SIG-M5 treated with dmso at 0.1 percent for 504 hours (cell line): ENCODE results near the gene BLMH.

ENCODE experiments used
- DNase-seq: peaks from one replicate; lab custom pipeline; 2025; ENCODE audit not compliant: unreplicated experiment; lab: John Stamatoyannopoulos, UW

Gene BLMH

DNA sequence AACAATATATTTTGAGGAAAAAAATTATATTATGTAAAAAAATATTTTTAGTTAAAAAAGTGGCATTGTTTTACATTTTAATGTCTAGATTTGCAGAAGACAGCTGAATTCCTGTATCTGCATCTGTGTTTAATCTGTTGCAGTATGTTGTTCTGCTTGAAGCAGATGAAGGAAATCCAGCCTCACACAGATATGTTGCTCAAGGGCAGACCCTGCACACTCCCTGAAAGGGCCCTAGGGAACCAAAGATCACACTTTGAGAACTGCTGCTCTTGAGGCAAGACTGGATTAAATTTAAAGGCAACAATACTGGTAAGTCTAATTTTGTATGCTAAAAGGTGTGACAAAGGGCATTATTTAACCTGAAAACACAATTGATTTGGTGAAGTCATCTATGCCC lies 39.8 kb downstream of the BLMH start:
- no peak for DNase-seq

DNA sequence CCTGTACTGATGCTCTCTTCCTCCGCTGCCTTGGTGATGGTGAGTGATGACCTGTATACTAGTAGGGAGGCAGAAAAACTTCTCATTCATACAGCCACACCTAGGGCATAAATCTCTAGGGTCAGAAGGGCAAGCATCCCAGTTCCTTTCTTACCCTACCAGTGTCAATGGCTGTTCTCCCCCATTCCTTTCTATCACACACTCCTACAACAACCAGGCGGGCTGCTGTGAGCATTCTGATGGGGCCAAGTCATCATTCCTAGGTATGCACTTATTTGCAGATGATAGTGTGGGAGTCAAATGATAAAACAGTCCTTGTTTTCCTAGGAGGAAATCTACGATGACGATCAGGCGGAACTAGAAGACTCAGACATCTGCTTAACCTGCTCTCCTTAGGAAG lies 42.3 kb downstream of the BLMH start:
- DNase-seq, result no peak

DNA sequence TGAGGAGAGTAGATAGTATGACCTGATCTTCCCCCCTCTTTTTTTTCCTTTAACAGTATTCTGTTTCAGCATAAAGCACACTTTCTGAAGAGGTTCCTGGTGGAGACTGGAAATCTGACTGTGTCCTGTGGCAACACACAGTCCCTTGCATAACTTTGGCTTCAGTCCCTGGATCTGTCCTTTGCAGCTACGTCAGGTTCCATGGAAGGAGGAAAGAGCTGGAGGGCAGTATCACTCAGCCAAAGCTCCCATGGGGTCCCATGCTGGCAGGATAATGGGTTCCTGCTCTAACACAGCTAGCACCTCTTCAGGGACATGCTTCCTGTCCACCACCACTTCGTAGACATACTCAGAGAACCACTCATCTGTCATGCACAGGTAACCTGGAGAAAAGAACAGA lies 43.0 kb downstream of the BLMH start:
- no peak for DNase-seq

DNA sequence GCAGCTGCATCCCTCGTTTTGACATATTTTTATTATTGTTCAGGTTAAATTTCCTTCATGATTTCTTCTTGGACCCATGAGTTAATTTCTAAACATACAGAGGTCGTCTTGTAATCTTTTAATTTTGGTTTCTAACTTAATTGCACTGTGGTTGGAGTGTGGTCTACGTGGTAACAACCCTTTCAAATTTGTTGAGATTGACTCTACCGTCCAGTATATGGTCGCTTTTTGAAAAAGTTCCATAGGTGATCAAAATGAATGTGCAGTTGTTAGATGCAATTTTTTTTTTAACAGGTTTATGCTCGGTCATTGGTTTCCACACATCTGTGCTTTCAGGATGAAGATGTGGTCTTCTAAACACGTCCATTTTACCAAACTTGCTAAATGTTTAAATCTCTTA lies 45.3 kb downstream of the BLMH start:
- DNase-seq, result no peak

DNA sequence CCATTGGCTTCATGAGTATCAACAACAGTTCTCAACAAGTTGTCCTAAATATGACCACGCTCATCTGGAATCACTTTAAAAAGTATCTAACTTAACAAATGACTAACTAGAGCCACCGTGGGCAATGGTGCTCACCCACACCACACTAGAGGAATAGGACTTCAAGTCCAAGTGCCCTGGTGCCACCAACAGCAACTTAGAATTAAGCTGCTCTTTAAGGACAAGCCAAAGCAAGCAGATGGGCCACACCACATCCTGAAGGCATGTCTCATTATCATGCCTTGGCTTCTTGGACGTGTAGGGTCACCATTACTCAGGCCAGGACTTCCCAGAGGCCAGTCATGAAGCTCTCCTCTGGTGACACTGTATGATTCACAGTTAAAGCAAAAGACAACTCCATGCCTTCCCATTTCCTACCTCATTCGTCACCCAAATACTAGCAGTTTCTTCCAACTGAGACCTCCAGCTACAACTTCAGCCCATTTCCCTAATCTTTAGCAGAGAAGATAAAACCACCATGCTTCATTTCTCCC lies 46.8 kb downstream of the BLMH start:
- DNase-seq, result no peak

DNA sequence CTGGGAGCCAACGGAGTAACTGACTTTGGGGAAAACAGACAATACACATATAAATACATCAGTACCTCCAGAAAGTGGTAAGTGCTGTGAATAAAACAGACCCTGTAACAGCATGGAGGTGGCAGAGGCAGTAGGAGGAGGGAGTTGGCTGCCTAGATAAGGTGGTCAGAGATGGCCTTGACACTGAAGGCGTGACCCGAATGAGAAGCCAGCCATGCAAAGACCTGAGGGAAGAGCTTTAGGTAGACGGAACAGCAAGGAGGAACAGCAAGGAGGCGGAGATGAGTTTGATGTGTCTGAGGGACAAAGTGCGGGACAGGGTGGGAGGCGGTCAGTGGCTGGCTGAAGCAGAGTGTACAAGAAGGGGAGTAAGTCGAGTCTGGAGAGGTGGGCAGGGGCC lies 48.2 kb downstream of the BLMH start:
- DNase-seq, result no peak

DNA sequence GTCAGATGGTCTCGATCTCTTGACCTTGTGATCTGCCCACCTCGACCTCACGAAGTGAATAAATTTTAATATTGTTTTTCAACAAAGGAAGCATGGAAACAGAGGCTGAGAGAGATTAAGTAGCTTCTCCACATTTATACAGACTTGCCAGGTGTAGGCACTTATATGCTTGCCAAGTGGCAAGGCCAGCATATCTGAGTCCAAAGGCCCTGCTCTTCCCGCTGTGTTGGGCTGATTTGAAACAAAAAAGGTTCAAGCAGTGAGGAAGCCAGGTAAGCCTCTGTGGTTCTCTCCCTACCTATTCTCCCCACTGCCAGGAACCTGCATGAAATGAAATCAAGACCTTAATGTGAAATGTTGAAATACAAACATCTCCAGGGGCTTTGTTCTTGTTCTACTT lies 48.7 kb downstream of the BLMH start:
- no peak for DNase-seq

DNA sequence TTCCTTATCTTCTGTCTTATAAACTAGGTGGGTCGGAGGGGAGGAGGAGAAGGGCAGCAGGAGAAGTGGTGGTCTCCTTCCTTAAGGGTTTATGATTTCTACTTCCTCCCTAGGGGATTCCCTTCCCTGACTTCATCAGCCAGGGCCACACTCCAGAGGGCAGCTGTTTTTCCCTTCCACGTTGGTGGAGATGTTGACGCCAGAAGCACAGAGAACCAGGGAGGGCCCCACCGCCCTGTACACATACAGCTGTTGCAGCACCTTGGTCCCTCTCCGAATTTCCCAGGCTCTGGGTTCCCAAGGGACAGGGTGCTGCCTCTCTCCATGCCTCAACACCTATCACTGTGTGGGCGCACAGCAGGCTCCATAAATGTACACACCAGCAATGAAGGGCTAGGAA lies 50.7 kb downstream of the BLMH start:
- no peak for DNase-seq

DNA sequence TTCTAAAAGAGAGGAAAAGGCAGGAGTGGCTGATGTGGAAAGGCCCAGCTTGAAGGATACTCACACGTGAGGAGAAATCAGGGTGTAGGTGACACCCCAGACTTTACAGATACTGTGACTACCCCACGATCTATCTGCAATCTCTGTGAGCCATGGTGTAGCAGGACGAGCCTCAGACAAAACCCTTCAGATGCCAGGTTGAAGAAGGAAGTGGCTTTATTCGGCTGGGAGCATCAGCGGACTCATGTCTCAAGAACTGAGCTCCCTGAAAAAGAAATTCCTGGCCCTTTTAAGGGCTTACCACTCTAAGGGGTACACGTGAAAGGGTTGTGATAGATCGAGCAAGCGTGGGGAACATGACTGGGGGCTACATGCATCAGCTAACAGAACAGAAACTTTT lies 51.6 kb downstream of the BLMH start:
- no peak for DNase-seq

DNA sequence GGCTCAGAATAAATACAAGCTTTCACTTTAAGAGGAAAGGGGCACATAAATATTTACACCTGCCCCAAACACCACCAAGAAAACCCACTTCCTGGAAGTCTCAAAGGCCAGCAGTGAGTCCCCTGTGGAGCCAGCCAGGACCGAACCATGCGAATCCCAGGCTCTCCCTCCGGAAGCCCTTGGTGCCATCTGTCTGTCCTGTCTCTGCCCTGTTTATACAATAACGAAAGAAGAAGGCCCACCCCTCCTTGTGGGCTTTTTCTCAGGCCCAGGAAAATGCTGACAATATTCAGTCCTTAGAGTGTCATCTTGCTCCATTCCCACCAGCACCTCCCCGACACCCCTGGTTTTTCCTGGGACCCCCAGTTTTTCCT lies 52.7 kb downstream of the BLMH start:
- no peak for DNase-seq

DNA sequence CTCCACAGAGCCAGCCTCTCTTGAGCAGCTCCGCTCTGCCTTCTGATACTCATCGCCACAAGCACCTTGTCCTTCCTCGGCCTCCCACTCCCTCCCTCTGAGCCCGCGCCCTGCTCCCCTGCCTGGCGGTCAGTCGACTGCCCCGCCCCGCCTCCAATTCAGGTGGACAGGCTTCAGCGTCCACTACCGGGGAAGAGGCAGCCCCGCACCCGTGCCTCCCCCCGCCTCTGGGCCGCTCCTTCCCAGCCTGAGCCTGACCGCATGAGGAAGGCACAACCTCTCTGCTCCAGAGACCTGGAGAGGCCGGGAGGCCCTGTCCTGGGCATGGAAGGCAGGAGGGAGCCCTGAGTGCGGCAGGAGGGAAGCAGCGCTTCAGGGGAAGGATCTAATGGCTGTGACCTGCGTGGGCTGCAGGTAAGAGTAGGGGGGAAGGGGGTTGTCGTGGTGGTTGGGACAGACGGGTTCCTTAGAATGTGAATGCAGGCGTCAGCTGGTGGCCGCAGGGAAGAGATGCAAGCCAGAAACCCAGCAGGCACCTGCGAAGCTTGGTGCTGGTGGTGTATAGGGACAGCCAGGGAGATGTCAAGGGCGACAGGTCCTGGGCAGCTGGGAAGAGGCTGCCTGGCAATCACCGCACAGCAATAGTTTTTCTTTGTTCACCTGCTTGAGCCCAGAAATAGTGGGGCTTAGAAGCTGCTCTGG lies 53.2 kb downstream of the BLMH start:
- no peak for DNase-seq

DNA sequence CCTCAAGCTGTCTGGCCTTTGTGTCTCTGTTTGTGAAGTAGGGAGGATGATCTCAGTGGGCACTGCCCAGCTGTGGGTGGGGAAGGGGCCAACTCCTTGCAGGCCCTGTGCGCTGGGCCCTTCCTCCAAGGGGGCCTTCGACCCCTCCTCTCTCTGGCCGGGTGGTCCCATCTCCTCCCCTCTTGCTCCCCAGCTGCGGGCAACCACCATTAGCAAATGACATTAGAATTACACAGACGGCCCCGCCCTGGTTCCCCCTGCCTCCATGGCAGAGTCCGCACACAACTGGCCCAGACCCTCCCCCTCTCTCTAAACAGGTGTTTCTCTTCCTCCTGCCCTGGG lies 53.8 kb downstream of the BLMH start:
- no peak for DNase-seq

DNA sequence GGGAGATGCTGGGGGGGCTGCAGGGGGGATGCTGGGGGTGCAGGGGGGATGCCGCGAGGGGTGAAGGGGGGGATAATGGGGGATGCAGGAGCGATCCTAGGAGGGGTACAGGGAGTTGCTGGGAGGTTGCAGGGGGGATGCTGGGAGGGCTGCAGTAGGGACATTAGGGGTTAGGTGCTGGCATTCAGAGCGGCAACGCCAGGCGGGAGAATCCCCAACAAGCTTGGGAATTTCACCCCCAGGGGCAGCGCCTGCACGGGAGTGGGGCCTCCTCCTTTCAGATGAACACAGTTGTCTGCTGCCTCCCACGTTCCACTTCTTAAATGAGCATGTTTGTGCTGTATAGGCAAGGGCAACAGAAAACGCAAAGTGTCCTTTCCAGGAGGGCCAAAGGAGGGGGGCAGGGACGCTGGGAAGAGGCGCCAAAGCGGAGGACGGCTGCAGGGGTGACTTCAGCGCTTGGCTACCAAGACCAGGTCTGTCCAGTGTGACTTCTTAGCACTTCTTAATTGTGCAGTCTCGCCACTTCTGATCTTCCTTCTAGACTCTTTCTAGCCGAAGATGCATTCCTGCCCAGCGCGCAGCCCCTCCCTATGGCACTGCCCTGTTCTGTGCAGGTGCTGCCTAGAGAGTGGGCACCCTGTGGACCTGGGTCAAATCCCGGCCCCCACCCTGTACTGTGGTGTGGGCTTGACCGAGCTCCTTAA lies 54.3 kb downstream of the BLMH start:
- no peak for DNase-seq

DNA sequence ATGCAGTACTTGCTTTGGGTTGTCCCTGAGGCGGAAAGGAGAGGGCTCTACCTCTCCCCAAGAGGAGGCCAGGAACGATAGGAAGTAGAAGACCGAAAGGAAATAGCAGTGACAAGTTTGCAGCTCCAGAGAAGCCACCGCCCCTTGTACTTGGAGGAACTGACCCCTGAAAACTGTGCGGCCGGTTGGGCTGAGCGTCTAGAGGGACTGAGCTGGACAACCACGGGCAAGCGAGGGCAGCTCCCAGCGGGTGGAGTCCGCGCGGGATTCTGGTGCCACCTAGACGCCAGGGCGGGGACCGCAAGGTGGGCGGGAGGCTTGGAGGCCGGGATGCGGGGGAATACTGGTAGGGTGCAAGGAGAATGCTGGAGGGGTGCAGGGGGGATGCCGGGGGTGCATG lies 55.0 kb downstream of the BLMH start:
- DNase-seq, result no peak

DNA sequence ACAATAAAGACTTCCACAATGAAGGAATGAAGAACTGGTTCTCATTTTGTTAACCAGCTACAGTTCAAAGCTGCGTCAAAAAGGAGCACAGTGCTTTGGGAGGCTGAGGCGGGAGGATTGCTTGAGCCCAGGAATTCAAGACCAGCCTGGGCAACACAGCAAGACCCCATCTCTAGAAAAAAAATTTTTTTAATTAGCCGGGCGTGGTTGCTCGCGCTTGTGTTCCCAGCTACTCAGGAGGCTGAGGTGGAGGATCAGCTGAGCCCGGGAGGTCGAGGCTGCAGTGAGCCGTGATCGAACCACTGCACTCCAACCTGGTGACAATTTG lies 55.5 kb downstream of the BLMH start:
- no peak for DNase-seq

DNA sequence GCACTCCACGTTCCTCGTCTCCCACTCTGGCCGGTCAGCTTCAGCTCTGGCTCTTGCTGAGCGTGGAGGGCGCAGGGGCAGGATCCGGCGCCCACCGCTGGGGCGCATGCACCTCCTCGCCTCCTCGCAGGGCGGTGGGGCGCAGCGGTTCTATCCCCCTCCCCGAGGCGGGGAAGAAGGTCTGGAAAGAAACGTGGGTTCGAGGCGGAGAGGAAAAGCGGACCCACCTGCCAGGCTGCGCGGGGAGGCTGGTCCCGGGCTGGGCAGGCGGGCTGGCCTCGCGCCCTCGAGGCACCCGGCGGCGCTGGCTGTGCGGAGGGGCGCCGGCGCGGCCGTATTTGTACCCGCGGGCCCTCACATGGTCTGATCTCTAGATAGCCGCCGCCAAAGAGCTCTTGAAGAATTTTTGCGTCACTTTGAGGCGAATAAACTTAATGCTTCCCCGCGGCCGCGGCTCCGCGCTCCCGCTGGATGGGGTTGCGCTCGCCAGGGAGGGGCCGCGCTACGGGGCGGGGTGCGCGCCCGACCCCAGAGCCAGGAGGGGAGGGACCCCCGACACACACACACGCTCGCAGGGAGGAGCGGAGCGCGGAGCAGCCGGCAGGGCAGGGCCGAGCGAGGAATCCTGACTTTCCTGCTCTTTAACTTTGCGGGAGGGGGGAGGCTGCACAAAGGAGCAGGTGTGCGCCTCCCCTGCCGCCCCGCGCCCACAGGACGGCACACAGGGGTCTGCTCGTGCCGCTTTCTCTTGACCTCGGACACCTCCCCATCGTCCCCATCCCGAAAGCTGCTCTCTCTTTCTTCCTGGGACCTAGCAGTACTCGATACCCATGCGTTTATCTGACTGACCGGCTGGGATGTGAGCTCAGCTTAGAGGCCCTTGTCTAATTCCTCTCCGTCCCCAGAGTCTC lies 56.1 kb downstream of the BLMH start, which contains the start of gene SLC6A4:
Gene SLC6A4, minus strand, starts transcription at position 312 of the 911 bp plus-strand sequence. CDS start 13,739 bp downstream, outside the sequence.
- DNase-seq, result no peak

DNA sequence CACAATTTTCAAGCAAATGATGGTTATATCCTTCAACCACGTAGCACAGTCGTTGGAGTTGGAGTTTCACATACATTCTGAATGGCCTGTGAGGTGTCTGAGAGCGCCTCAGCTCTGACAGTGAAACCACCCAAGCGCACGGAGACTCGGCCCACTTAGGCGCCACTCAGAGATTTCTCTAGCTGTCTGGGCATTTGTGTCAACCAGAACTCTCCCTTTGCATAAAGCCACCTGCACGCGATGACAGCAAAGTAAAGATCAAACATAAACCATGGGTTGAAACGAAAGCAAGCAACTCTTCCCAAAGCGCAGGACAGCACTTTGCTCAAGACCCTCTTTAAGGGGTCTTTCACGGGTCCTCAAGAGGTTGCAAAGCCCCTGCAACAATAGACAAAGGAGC lies 56.8 kb downstream of the BLMH start:
- DNase-seq, result no peak

DNA sequence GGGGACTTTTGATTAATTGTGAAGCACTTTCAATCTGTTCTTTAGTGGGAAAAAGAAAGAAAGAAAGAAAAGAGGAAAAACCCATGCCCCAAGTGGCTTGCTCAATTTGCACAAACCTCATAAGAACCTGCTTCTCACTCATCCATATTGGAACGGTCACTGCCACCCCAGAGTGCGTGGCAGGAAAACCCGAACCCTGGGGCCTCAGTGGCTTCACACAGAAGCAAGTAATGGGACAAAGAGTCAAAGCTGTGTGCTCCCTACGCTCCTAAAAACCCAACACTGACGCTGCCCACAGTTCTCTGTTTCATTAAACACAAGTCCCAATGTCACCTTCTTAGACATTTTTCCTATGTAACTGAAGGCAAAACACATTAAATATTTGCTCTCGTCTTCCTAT lies 57.4 kb downstream of the BLMH start:
- DNase-seq, result no peak

DNA sequence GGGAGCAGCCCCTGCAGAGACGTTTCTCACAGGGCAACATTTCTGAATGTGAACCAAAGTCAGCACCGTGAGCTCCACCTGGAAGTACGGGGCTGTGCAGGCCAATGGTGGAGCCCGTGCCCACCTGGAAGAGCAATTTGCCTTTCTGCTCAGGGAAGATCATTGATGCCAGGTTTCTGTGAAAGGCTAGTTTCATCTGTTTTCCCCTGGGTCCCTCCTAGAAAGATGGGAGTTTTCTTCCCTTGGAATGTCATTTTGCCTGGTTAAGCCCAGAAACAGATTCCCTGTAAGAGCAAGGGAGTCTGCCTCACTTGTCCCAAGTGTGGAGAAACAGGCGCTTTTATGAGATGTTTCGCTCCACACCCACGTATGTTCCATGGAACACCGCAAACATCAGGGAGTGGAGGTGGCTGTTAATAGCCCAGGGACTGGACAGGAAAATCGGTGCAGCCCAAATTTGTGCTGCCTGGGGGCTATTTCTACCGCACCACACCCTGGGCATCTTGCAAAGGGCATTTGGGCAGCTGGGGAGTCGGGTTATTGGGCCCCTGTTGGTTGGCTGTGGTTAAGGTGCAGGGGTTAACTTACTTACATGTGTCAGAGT lies 58.8 kb downstream of the BLMH start:
- no peak for DNase-seq

DNA sequence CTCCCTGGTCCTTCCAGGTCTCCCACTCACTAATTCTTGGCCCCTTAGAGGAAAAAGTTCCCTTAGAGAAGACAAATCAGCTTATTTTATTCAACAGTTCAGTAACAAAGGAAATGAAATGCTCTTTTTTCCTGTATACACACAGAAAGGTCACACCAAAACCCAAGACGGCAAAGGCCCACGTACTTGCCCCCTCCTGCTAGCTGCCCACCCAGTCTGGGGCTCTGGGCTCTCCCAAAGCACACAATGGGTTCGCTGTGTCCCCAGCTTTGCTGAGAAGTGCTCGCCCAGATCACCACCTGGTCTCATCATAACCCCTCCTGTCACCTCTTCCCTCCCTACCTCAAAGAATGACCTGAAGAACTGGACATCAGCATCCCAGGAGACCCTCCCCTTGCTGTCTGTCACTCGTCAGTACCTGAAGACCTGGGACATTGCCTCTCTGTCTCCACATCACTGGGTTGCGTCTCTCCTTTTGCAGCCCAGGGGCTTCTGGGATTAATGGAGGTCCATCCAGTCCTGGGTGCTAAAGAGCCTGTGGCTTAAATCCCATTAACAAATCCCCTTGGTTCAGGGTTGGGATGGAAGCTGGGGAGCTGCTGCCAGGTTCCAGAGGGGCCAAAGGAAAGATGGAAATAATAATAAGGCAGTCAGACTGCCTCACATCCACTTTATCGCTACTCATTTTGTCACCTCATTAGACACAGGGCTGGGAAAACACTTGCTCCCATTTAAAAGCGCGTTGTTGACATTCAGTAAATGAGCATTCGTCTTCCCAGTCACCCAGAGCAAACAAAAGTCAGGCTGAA lies 59.5 kb downstream of the BLMH start:
- DNase-seq, result no peak
